Activated naive CD4-positive, alpha-beta T cell treated with anti-CD3 and anti-CD28 coated beads, Interleukin-2, amount 50 U/mL, for 24 hours (primary cell): ENCODE measurements around the gene FAM3D.
"Not testable (repeated sequence)": the region's sequence is repeated elsewhere in the genome, so short reads cannot be mapped to it uniquely, and the experiment has no call there.

Experiments
- H3K27ac Mint-ChIP-seq: one replicate; pipeline ENCODE4 v1.8.0; 2021; ENCODE audit warnings: mild to moderate bottlenecking, mixed read lengths
- H3K27me3 Mint-ChIP-seq: one replicate; pipeline ENCODE4 v1.8.0; 2021; ENCODE audit warnings: mixed read lengths
- H3K36me3 Mint-ChIP-seq: one replicate; pipeline ENCODE4 v1.8.0; 2021; ENCODE audit warnings: mixed read lengths
- H3K4me1 Mint-ChIP-seq: one replicate; pipeline ENCODE4 v1.8.0; 2021; ENCODE audit warnings: mixed read lengths
- H3K4me3 Mint-ChIP-seq: one replicate; pipeline ENCODE4 v1.8.0; 2021; ENCODE audit warnings: mild to moderate bottlenecking, mixed read lengths
- H3K9me3 Mint-ChIP-seq: one replicate; pipeline ENCODE4 v1.8.0; 2021; ENCODE audit warnings: mixed read lengths

The FAM3D gene, protein sequence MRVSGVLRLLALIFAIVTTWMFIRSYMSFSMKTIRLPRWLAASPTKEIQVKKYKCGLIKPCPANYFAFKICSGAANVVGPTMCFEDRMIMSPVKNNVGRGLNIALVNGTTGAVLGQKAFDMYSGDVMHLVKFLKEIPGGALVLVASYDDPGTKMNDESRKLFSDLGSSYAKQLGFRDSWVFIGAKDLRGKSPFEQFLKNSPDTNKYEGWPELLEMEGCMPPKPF

GRCh38 chr3:58666683-58667082 lies at the start of gene FAM3D:
Gene FAM3D, minus strand, starts transcription at chr3:58666774. Its CDS starts 11,211 bp downstream, at chr3:58655563.
- H3K36me3 Mint-ChIP-seq = no peaks in the 10 kb centered on the region
- peaks cover 3% of the 10 kb centered on the region for H3K27me3 Mint-ChIP-seq
- H3K27ac Mint-ChIP-seq = no peak within 1 kb of the TSS
- no peaks in the 10 kb centered on the region for H3K9me3 Mint-ChIP-seq
- no peak within 1 kb of the TSS for H3K4me3 Mint-ChIP-seq
- no peaks in the 10 kb centered on the region for H3K4me1 Mint-ChIP-seq

GRCh38 chr3:58713715-58714401 lies 47.3 kb upstream of the FAM3D start:
- Mint-ChIP-seq H3K36me3 (no peaks in the 10 kb centered on the region), H3K9me3 (no peaks in the 10 kb centered on the region), H3K27me3 (no peaks in the 10 kb centered on the region), H3K27ac (no peak overlapping the region), H3K4me3 (no peak overlapping the region), H3K4me1 (no peaks in the 10 kb centered on the region)

DNA sequence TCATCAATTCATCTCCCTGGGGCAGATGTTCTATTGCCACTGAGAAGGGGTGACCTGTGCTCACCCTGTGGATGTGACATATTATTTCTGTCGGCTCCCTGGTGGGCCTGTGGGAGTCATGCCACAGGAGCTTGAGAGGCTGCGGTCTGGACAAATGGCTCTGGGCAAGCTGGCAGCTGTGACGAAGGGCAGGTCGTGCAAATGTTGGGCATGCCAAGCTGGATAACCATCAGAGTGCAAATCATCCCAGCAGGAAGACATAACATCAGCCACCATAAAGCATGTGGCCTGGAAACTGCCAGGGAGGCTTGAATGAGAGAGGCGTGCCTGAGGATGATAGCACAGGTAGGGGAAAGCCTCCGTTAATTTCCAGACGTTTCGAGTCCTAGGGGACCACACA lies 45.3 kb upstream of the FAM3D start:
- H3K27ac Mint-ChIP-seq = no peak overlapping the region
- H3K27me3 Mint-ChIP-seq = no peaks in the 10 kb centered on the region
- no peaks in the 10 kb centered on the region for H3K36me3 Mint-ChIP-seq
- no peak overlapping the region for H3K4me3 Mint-ChIP-seq
- H3K4me1 Mint-ChIP-seq = no peaks in the 10 kb centered on the region
- no peaks in the 10 kb centered on the region for H3K9me3 Mint-ChIP-seq

DNA sequence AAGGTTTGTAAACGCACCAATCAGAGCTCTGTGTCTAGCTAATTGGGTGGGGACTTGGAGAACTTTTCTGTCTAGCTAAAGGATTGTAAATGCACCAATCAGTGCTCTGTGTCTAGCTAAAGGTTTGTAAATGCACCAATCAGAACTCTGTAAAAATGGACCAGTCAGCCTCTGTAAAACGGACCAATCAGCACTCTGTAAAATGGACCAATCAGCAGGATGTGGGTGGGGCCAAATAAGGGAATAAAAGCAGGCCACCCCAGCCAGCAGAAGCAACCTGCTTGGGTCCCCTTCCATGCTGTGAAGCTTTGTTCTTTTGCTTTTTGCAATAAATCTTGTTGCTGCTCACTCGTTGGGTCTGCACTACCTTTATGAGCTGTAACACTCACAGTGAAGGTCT lies 42.4 kb upstream of the FAM3D start:
- H3K27me3 Mint-ChIP-seq, H3K27ac Mint-ChIP-seq, H3K4me3 Mint-ChIP-seq, H3K36me3 Mint-ChIP-seq, H3K4me1 Mint-ChIP-seq, H3K9me3 Mint-ChIP-seq: not testable (repeated sequence)

- Mint-ChIP-seq H3K9me3 (no peaks in the 10 kb centered on the region), H3K4me1 (no peaks in the 10 kb centered on the region), H3K27ac (no peak overlapping the region), H3K27me3 (no peaks in the 10 kb centered on the region), H3K4me3 (no peak overlapping the region), H3K36me3 (no peaks in the 10 kb centered on the region)
Observed at GRCh38 chr3:58708116-58708791, 41.7 kb upstream of the FAM3D start.

GRCh38 chr3:58707390-58707930 lies 40.9 kb upstream of the FAM3D start:
- Mint-ChIP-seq H3K36me3 (no peaks in the 10 kb centered on the region), H3K27ac (no peak overlapping the region), H3K27me3 (no peaks in the 10 kb centered on the region), H3K4me3 (no peak overlapping the region), H3K9me3 (no peaks in the 10 kb centered on the region), H3K4me1 (no peaks in the 10 kb centered on the region)

DNA sequence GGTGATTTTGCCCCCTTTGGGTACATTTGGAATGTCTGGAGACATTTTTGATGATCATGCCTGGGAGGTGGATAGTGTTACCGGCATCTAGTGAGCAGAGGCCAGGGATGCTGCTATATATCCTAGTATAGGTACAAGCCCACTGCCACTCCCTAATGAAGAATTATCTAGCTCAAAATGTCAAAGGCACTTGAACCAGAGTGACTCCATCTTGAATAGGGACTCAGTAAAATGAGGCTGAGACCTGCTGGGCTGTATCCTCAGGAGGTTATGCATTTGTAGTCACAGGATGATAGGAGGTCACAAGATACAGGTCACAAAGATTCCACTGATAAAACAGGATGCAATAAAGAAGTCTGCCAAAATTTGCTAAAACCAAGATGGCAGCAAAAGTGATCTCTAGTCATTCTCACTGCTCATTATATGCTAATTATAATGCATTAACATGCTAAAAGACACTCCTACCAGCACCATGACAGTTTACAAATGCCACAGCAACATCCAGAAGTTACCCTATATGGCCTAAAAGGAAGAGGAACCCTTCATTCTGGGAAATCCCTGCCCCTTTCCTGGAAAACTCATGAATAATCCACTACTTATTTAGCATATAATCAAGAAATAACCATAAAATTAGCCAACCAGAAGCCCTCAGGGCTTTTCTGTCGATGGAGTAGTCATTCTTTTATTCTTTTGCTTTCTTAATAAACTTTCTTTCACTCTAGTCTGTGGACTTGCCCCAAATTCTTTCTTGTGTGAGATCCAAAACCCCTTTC lies 40.0 kb upstream of the FAM3D start:
- no peaks in the 10 kb centered on the region for H3K9me3 Mint-ChIP-seq
- no peak overlapping the region for H3K4me3 Mint-ChIP-seq
- H3K4me1 Mint-ChIP-seq = no peaks in the 10 kb centered on the region
- H3K27ac Mint-ChIP-seq = no peak overlapping the region
- no peaks in the 10 kb centered on the region for H3K36me3 Mint-ChIP-seq
- H3K27me3 Mint-ChIP-seq = no peaks in the 10 kb centered on the region

DNA sequence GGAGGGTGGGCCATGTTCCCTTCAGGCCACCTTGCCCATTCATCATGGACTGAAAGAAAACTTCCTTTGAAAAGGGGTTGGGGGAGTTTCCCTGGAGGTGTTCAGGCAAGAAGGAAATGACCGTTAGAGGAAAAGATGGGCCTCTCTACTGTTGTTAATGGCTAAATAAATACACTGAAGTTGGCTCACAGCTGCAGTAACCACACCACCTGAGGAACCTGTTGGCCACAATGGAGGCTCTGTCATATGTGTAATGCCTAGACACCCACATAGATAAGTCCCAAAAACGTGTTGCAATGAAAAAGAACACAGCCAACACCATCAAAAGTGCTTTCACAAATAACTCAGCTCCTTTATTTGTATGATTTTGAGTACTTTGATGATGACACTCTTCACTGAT lies 38.2 kb upstream of the FAM3D start:
- H3K27ac Mint-ChIP-seq = no peak overlapping the region
- H3K4me1 Mint-ChIP-seq = no peaks in the 10 kb centered on the region
- no peaks in the 10 kb centered on the region for H3K27me3 Mint-ChIP-seq
- H3K36me3 Mint-ChIP-seq = no peaks in the 10 kb centered on the region
- H3K9me3 Mint-ChIP-seq = no peaks in the 10 kb centered on the region
- no peak overlapping the region for H3K4me3 Mint-ChIP-seq

- not testable (repeated sequence) for H3K4me3 Mint-ChIP-seq, H3K4me1 Mint-ChIP-seq, H3K27ac Mint-ChIP-seq, H3K27me3 Mint-ChIP-seq, H3K9me3 Mint-ChIP-seq, H3K36me3 Mint-ChIP-seq
Observed at GRCh38 chr3:58704304-58704703, 37.7 kb upstream of the FAM3D start.

DNA sequence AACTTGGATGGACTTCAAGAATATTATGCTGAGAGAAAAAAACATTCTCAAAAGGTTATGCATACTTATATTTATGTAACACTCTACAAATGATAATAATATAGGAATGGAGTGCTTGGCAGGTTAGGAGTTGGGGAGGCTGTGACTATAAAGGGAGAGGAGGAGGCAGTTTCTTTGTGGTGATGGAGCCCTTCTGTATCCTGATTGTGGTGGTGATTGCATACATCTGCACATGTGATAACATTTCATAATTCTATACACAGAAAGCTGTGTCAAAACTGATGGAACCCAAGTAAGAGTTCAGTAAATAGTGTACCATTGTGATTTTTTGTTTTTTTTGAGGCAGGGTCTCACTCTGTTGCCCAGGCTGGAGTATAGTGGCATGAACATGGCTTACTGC lies 31.7 kb upstream of the FAM3D start:
- Mint-ChIP-seq H3K4me1 (no peaks in the 10 kb centered on the region), H3K27me3 (no peaks in the 10 kb centered on the region), H3K27ac (no peak overlapping the region), H3K36me3 (no peaks in the 10 kb centered on the region), H3K4me3 (no peak overlapping the region), H3K9me3 (no peaks in the 10 kb centered on the region)

DNA sequence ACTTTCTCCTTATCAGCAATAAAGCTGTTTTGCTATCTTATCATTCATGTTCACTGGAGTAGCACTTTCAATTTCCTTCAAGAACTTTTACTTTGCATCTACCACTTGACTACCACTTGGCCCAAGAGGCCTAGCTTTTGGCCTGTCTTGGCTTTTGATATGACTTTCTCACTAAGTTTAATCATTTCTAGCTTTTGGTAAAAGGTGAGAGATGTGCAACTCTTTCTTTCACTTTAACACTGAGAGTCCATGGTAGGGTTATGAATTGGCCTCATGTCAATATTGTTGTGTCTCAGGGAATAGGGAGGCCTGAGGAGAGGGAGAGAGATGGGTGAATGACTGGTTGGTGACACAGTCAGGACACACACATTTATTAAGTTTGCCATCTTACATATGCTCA lies 31.0 kb upstream of the FAM3D start:
- Mint-ChIP-seq H3K36me3 (no peaks in the 10 kb centered on the region), H3K4me1 (no peaks in the 10 kb centered on the region), H3K9me3 (no peaks in the 10 kb centered on the region), H3K4me3 (no peak overlapping the region), H3K27me3 (no peaks in the 10 kb centered on the region), H3K27ac (no peak overlapping the region)

GRCh38 chr3:58696813-58697212 lies 30.2 kb upstream of the FAM3D start:
- H3K36me3 Mint-ChIP-seq, H3K9me3 Mint-ChIP-seq, H3K4me3 Mint-ChIP-seq, H3K27me3 Mint-ChIP-seq, H3K27ac Mint-ChIP-seq, H3K4me1 Mint-ChIP-seq: not testable (repeated sequence)

GRCh38 chr3:58696093-58696492 lies 29.5 kb upstream of the FAM3D start:
- Mint-ChIP-seq H3K4me1 (no peaks in the 10 kb centered on the region), H3K9me3 (no peaks in the 10 kb centered on the region), H3K4me3 (no peak overlapping the region), H3K36me3 (no peaks in the 10 kb centered on the region), H3K27ac (no peak overlapping the region), H3K27me3 (no peaks in the 10 kb centered on the region)

DNA sequence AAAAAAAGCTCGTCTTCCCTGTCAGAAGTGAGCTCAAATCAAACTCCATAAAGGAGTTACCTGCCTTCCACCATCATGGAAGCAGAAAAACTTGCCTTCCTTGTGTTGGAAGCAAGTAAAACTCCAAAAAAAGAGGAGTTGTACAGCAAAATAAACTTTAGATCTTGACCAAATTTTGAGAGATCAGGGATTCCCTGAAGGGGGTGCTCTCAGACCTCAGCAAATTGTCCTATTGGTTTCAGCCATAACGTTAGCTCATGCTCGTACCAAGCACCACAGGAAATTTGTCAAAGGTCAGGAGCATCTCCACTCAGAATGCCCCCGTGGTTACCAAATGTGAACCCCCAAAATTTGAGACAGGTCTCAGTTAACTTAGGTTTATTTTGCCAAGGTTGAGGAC lies 28.7 kb upstream of the FAM3D start:
- not testable (repeated sequence) for H3K4me1 Mint-ChIP-seq, H3K27ac Mint-ChIP-seq, H3K9me3 Mint-ChIP-seq, H3K36me3 Mint-ChIP-seq, H3K27me3 Mint-ChIP-seq, H3K4me3 Mint-ChIP-seq

DNA sequence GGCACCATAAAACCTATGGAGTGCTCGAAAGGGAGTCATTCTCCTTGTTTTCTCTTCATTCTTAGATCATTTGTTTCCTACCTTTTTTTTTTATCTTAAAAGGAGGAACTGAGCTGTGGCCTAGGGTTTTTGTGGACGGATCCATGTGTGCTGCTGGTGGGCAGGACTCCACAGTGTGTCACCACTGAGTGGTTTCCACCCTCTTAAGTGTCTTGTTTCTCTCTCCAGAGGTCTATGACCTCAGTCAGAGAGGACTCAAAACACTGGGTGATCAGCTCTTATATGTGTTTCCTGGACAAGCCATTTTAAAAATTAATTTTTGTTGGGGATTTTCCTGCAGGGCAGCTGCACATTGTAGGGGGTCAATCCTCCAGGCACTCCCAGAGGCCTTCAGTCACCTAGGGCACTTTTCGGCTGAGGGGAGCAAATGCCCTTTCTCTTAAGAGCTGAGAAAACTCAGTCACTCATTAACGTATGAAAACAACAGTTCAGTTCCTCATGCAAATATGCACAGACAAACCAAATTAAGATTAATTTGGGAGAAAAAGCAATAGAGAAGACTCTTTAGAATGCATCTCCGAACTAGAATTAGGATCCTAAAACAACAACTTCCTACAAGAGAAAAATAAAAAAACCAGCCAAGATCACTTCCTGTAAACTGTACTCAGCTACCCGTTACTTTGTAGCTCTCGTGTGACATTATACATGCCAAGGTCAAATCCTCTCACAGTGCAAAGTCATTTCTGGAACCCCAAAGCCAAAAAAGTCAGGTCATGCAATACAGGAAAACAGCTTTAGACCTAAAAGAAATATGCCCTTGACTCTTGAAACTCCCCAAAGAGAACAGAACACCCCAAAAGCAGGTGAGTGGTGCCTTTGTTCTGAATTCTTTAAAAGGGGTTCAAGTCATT lies 27.6 kb upstream of the FAM3D start:
- no peak overlapping the region for H3K4me3 Mint-ChIP-seq
- H3K27me3 Mint-ChIP-seq = peaks cover 7% of the 10 kb centered on the region
- H3K27ac Mint-ChIP-seq = no peak overlapping the region
- no peaks in the 10 kb centered on the region for H3K9me3 Mint-ChIP-seq
- H3K36me3 Mint-ChIP-seq = no peaks in the 10 kb centered on the region
- no peaks in the 10 kb centered on the region for H3K4me1 Mint-ChIP-seq
